HG03280 (cell line): ENCODE results near the gene TBL1X.

ENCODE experiments used
- ATAC-seq: cut with Tn5 transposase; IDR thresholded peaks from one replicate; pipeline ENCODE4 v1.9.1; 2021; ENCODE audit warnings: mild to moderate bottlenecking, moderate library complexity; ENCODE audit not compliant: unreplicated experiment

Gene TBL1X

GRCh38 chrX:9658409-9658808, 193.6 kb downstream of the TBL1X start:
- ATAC-seq = no peak

- no peak for ATAC-seq
Measured at GRCh38 chrX:9659571-9660195, 194.8 kb downstream of the TBL1X start.

DNA sequence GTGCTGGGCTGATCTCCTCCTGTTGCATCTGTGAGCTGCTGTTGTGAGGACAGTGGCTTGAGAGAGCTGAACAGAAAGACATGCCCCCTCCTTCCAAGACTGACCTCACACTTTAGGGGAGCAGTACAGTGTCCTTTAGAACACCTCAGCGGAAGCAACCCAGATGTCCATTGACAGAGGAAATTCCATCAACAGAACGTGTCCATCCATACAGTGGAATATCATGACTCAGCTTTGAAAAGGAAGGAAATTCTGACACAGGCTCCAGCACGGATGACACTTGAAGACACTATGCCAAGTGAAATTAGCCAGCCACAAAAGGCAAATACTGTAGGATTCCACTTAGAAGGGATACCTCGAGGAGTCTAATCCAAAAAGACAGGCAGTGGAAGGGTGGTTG, 197.3 kb downstream of the TBL1X start:
- no peak for ATAC-seq

DNA sequence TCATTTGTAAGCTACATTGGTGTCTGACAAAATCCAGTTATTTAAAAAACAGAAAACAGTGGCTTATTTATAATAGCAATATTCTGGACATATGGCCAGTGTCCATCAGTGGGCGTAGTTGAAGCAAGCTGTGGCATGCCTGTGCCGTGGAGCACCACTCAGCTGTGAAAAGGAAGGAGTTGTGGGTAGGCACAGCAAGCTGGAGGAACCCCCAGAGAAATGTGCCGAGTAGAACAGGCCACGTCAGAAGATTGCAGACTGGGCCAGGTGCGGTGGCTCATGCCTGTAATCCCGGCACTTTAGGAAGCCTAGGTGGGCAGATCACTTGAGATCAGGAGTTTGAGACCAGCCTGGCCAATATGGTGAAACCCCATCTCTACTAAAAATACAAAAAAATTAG, 198.4 kb downstream of the TBL1X start:
- ATAC-seq = no peak

GRCh38 chrX:9664224-9664623, 199.4 kb downstream of the TBL1X start:
- ATAC-seq = no peak

DNA sequence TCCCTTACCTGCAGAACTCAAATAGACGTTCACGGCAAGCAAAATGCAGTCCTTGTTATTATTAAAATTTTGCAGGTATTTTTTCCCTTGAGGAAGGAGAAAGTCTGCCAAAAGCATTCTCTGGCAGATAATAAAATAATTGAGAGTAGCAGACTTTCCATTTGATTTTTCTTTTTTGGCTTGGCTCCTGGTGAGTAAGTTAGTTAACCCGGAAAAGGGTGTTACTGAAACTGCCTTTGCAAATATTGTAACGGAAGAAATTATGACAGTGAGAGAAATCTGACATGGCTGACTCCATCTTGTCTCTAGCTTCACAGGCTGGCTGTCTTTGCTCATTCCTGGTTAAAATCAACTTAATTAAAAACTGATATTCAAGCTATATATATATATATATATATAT, 200.3 kb downstream of the TBL1X start:
- ATAC-seq = no peak

DNA sequence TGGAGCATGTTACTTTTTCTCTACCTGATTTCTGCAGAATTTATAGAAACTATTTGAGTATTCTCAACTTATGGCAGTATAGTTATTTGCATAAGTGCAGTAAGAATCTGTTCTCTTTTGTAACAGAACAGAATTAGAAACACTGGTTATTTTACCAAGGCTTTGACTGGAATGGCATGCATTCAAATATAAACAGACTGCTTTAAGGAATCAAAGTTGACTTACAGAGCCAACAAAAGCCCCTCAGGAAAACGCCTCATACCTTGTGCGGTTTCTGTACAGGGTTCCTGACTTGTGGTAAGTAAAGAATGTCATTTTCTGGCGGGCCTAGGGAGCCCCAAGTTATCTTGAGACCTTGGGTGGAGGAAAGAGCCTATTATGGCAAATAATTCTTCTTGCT, 203.7 kb downstream of the TBL1X start:
- no peak for ATAC-seq

DNA sequence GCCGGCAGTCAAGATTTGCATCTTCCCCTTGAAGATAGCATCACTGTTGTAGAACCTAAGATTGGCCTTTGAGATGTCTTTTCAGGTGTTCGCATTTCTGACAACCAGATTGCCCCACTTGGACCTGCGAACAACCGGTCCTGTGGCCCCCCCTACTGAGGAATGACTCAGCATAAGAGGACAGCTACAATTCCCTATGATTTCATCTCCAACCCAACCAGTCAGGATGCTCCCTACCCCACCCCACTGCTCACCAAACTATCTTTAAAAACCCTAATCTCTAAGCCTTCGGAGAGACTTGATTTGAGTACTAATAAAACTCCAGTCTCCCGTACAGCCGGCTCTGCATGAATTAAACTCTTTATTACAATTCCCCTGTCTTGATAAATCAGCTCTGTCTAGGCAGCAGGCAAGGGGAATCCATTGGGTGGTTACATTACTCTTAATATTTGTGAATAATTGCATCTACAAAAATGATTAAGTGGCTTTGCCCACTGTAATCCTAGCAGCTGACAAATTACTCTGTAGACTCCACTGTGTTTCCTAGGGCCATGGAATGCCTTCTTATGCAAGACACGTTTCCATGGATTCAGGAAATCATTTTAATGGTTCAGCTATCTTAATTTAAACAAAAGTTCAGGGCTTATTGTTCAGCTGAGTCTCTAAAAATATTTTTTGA, 205.4 kb downstream of the TBL1X start:
- ATAC-seq = no peak

DNA sequence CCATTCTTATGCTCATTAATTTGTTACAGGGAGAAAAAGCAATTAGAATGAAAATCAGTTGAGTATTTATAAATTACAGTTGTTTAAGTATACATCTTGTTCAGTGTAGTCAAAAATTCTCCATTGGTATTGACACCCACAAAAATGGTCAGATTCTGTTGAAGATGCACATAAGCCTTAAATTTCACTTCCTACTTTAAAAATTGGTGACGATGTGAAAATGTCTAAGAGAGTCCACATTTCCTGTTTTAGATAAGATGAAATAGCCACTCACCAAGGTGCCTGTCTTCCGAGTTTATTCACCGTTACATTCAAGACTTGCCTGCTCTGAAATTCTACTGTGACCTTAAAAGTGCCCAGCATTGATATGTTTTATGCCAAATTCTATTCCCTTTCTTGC, 207.1 kb downstream of the TBL1X start:
- ATAC-seq = no peak

- no peak for ATAC-seq
Measured at GRCh38 chrX:9676306-9676705, 211.4 kb downstream of the TBL1X start.

GRCh38 chrX:9676738-9677097, 211.9 kb downstream of the TBL1X start:
- no peak for ATAC-seq

GRCh38 chrX:9677098-9677739, 212.4 kb downstream of the TBL1X start:
- ATAC-seq = peak; percentile 97

DNA sequence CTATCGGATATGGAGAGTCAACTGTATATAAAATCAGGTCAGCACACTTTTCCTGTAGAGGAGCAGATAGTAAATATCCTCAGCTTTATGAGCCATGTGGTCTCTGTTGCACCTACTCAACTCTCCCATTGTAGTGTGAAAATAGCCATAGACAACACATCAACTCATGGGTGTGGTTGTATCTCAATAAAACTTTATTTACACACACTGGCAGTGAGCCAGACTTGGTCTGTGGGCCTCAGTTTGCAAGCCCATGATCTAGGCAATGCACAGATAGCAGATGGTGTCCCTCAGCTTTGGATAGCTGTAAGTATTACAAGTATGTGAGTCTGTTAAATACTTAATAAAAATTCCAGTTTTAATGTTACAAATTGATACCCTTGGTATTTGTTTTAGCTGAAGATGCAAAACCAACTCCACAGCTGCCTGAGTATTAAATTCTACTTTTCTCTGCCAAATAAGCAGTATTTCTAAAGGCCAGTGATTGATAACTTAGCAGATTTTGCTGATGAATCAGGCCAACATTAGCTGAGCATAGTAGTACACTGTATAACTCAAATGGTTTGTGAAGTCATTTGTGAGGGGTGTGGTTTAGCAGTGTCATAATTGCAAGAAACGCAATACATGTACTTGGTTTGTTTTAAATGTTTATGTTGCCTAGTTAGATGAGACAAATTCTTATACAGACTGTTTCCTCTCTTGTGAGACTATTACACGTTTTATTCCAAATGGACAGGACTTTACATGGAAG, 213.5 kb downstream of the TBL1X start:
- no peak for ATAC-seq

DNA sequence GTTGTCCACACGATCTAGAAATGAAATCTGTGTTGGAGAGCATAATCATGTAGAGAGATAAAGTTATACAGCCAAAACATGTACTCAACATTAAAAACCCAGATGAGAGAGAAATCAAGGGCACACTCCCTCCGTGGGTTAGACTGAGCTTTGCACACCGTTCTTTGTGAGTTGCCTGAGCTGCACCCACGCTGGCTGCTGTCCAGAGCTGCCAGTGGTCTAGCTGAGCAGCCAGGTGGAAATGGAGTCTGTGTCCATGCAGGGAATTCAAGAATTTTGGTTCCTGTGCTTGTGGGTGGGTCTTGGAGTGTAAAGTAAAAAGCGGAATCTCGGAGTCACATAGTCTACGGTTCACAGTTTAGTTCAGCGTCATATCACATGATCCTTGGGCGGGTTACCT, 216.2 kb downstream of the TBL1X start:
- ATAC-seq = no peak

- ATAC-seq = no peak
Measured at GRCh38 chrX:9681422-9681821, 216.6 kb downstream of the TBL1X start.

- ATAC-seq = no peak
Measured at GRCh38 chrX:9682456-9682855, 217.6 kb downstream of the TBL1X start.

DNA sequence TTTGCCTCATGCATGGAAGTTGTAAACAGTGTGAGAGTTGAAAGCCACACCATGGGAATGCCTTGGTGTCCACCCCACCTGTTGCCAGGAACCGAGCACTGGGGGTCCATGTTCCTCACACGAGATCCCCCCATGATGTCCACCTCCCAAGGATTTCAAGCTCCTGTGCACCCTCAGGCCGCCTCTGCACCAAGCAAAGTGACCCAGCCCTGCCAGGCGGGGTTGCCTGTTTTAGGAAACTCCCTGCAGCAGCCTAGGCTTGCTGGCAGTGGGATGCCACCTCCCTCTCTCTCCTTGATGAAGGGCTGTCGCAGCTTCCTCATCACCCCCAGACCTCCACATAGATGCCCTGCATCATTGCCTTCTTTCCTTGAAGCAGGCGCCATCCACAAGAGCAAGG, 218.0 kb downstream of the TBL1X start:
- ATAC-seq = no peak

GRCh38 chrX:9683350-9683749, 218.5 kb downstream of the TBL1X start:
- no peak for ATAC-seq

DNA sequence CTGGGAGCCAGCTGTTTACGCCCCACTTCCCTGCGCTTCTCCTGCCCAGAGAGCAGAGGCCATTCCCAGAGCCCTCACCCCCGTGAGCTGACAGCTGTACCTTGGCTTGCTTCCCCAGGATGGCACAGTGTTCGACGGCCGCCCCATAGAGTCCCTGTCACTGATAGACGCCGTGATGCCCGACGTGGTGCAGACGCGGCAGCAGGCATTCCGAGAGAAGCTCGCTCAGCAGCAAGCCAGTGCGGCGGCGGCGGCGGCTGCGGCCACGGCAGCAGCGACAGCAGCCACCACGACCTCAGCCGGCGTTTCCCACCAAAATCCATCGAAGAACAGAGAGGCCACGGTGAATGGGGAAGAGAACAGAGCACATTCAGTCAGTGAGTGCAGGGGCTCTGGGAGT, 223.0 kb downstream of the TBL1X start:
- no peak for ATAC-seq

DNA sequence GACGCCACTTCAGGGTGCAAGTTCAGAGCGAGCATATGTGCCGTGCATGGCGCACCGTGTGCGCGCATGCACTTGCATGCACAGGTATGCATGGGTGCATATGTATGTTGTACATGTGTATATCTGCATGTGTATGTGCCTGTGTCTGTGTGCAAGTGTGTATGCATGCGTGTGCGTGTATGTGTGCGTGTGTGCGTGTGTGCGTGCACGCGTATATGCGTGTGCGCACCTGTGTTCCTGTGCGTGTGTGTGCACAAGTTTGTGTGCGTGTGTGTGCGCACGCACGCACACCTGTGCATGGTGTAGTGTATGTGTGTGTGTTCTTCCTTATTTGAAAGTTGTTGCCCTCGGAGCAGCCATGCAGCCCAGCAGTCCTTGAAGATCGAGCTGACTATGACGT, 224.0 kb downstream of the TBL1X start:
- no peak for ATAC-seq

GRCh38 chrX:9690046-9690445, 225.2 kb downstream of the TBL1X start:
- ATAC-seq = no peak
